ENCODE results near the gene SPRN. TPM values are rescaled to one million over a fixed set of nuclear protein-coding genes. Genes with fewer than 3 reads are reported as not detected.

The SPRN gene
- total RNA-seq, 2 experiments from 2014 or later, result not detected

DNA sequence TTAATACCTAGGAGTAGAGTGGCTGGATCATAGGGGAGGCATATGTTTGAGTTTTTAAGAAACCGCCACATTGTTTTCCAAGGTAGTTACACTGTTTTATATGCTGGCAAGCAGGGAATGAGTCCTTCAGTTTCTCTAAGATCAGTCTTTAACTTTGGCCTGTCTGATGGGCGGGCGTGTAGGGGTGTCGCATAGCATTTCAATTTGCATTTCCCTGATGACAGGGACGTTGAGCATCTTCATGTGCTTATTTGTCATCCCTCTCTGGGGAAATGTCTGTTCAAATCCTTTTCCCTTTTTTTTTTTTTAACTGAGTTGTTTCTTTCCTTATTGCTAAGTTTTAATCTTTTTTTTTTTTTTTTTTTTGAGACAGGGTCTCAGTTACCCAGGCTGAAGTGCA is 20.6 kb downstream of the SPRN start:
- POLR2A ChIA-PET, result no interaction called here
- Mint-ChIP-seq H3K4me1 (ENCODE audit: low read depth) (peaks cover 61% of the 10 kb centered on the region), H3K9me3 (peaks cover 4% of the 10 kb centered on the region), H3K4me3 (no peak overlapping the region), H3K36me3 (ENCODE audit: low read depth) (peaks cover 71% of the 10 kb centered on the region), H3K27me3 (no peaks in the 10 kb centered on the region), H3K27ac (no peak overlapping the region)
- no peak for DNase-seq
- intact Hi-C loops (cut with micrococcal nuclease), result no loop called here
- CTCF ChIA-PET, result interaction anchor here (1.7 kb wide), 1 partner anchor 74 kb away, joined by 5 read pairs; no protein-coding TSS in a partner anchor
- TF ChIP-seq, protein P1, sequence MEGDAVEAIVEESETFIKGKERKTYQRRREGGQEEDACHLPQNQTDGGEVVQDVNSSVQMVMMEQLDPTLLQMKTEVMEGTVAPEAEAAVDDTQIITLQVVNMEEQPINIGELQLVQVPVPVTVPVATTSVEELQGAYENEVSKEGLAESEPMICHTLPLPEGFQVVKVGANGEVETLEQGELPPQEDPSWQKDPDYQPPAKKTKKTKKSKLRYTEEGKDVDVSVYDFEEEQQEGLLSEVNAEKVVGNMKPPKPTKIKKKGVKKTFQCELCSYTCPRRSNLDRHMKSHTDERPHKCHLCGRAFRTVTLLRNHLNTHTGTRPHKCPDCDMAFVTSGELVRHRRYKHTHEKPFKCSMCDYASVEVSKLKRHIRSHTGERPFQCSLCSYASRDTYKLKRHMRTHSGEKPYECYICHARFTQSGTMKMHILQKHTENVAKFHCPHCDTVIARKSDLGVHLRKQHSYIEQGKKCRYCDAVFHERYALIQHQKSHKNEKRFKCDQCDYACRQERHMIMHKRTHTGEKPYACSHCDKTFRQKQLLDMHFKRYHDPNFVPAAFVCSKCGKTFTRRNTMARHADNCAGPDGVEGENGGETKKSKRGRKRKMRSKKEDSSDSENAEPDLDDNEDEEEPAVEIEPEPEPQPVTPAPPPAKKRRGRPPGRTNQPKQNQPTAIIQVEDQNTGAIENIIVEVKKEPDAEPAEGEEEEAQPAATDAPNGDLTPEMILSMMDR (IDR thresholded peaks at IDR 0.05), result no peak
- no peak for ATAC-seq

DNA sequence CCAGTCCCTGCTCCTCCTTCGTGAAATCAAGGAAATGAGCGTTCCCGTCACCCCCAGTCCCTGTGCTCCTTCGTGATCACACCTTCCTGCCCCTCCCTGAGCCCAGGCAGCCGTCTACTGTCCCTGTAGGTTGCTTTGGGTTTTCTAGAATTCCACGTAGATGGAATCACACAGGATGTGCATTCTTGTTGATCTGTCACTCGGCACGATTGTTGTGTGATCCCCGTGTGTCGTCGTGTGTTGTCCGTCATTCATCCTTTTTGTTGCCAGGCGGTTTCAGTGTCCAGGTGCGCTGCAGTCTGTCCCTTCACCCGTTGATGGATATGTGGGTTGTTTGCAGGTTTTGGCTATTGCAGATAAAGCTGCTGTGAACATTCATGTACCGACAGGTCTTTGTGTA is 21.1 kb downstream of the SPRN start:
- CTCF ChIA-PET, result interaction anchor here (1.7 kb wide), 1 partner anchor 74 kb away, joined by 5 read pairs; no protein-coding TSS in a partner anchor
- ATAC-seq (no peak), DNase-seq (no peak)
- POLR2A ChIA-PET, result no interaction called here
- no peak overlapping the region for H3K4me3 Mint-ChIP-seq
- peaks cover 71% of the 10 kb centered on the region for H3K36me3 Mint-ChIP-seq (ENCODE audit: low read depth)
- TF ChIP-seq, protein P1 (IDR thresholded peaks at IDR 0.05), result no peak
- intact Hi-C loops (cut with micrococcal nuclease), result no loop called here
- H3K27ac Mint-ChIP-seq, result no peak overlapping the region
- peaks cover under 1% of the 10 kb centered on the region for H3K9me3 Mint-ChIP-seq
- peaks cover 57% of the 10 kb centered on the region for H3K4me1 Mint-ChIP-seq (ENCODE audit: low read depth)
- no peaks in the 10 kb centered on the region for H3K27me3 Mint-ChIP-seq

DNA sequence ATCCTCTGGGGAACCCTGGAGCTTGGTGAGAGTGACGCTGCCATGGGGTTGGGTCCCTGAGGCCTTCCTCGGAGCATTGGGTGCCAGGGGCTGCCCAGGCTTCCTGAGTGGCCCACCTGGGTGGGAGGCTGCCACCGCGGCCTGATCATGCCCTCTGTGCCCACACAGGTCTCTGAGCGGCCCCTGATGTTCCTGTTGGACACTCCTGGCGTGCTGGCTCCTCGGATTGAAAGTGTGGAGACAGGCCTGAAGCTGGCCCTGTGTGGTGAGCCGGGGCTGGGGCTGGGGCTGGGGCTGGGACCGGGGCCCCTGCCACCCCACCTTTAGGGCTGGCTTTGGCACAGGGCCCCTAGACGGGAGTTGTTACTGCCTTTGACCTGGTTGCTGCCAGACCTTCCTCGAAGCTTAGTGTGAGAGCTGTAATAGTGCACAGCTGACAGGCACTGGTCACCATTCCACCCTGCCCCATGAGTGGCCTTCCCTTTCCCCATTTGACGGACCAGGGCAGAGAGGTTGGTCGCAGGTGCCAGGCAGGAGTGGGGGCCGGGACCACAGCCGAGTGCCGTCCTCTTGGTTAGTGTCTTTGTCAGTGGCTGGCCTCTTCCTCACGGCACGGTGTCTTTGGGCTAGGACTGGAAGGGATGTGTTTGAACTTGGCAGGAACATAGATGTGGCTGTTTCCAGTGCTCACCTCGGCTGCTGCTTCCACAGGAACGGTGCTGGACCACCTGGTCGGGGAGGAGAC is 22.3 kb downstream of the SPRN start:
- Mint-ChIP-seq H3K4me3 (no peak overlapping the region), H3K9me3 (no peaks in the 10 kb centered on the region), H3K27me3 (no peaks in the 10 kb centered on the region), H3K4me1 (ENCODE audit: low read depth) (peaks cover 54% of the 10 kb centered on the region), H3K27ac (no peak overlapping the region), H3K36me3 (ENCODE audit: low read depth) (peaks cover 69% of the 10 kb centered on the region)
- no peak for ATAC-seq
- TF ChIP-seq, protein P1 (IDR thresholded peaks at IDR 0.05), result no peak
- POLR2A ChIA-PET, result interaction anchor here (0.9 to 1.1 kb wide), 3 partner anchors 9 to 24 kb away, joined by 3 to 4 read pairs (median 3); no protein-coding TSS in a partner anchor
- CTCF ChIA-PET, result interaction anchor here (1.2 to 1.5 kb wide), 3 partner anchors 11 to 73 kb away, joined by 3 to 6 read pairs (median 5); no protein-coding TSS in a partner anchor
- DNase-seq, result no peak
- intact Hi-C loops (cut with micrococcal nuclease), result no loop called here

DNA sequence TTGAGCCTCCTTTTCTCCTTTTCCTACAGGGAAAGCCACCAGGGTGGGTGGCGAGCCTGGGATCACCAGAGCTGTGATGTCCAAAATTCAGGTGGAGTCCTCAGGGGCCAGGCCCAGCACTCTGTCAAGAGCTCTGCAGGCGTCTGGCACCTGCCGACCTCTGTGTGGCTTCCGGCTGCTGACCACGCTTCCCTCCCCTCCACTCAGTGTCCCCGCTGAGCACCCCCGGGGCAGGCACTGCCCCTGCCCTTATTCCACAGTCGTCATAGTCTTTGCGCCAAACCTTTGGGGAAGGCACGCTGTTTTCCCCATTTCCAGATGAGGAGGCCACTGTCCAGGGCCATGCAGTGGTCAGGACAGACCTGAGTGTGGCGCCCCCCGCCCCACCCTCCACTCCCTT is 22.9 kb downstream of the SPRN start:
- intact Hi-C loops (cut with micrococcal nuclease), result no loop called here
- Mint-ChIP-seq H3K4me3 (no peak overlapping the region), H3K9me3 (no peaks in the 10 kb centered on the region), H3K27ac (peak overlapping the region; percentile 74), H3K27me3 (no peaks in the 10 kb centered on the region), H3K4me1 (ENCODE audit: low read depth) (peaks cover 55% of the 10 kb centered on the region), H3K36me3 (ENCODE audit: low read depth) (peaks cover 70% of the 10 kb centered on the region)
- ChIA-PET CTCF (interaction anchor here (1.1 to 1.5 kb wide), 4 partner anchors 11 to 72 kb away, joined by 3 to 6 read pairs (median 4); no protein-coding TSS in a partner anchor), POLR2A (interaction anchor here (0.9 to 1.1 kb wide), 3 partner anchors 8 to 24 kb away, joined by 3 to 4 read pairs (median 3); no protein-coding TSS in a partner anchor)
- DNase-seq (no peak), ATAC-seq (no peak)
- TF ChIP-seq, protein P1 (IDR thresholded peaks at IDR 0.05), result no peak
